ENCODE data around the gene DAAM1.
A peak's percentile ranks its signal among the peaks of the same experiment; 100 is the strongest.

DAAM1 gene

DNA sequence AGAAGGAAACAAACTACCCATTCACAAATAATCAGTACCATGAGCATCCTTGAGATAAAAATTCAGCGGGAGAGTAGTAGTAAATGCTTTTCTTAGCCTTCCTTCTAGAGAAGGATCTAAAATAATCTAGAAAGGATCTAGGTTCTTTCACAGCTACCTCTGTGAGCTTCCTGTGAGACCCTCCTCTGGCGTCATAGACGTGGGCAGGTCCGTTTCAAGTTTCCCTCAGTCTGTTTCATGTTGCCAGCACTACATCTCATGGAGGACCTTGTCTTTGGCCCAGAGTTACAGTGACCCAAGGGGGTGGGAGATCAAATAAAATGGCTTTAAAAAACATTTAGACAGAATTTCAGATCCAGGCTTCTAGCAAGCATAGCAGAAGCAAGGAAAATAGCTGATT, 13.6 kb downstream of the DAAM1 start:
- Histone ChIP-seq H3K79me2 (ENCODE audit: control insufficient read depth, insufficient read depth, low read length, unreplicated experiment) (peaks cover 25% of the 10 kb centered on the region), H3K27me3 (ENCODE audit: insufficient read depth, low read length) (no peaks in the 10 kb centered on the region), H3K36me3 (ENCODE audit: insufficient read depth, low read length) (no peaks in the 10 kb centered on the region), H3K4me3 (ENCODE audit: low read depth, low read length) (no peak overlapping the region), H2AFZ (ENCODE audit: low read length, unreplicated experiment) (no peak overlapping the region), H3K27ac (ENCODE audit: low read depth, low read length) (no peak overlapping the region), H3K4me1 (ENCODE audit: control insufficient read depth, insufficient read depth, low read length, unreplicated experiment) (peaks cover 5% of the 10 kb centered on the region)

DNA sequence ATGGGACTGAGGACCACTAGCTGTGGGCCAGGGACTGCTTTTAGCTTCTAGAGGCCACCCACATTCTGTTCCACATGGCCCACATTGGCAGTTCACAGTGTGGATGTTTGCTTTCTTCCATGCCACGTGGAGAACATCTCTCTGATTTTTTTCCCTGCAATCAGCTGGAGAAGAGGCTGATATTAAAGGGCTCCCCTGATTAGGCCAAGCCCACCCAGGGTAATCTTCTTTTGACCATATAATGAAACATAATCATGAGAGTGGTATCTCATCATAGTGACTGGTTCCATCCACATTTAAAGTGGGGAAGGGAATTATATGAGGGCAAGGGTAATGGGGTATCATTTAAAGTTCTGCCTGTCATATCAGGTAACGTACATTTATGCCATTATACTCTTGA, 15.8 kb downstream of the DAAM1 start:
- H3K4me3 ChIP-seq (ENCODE audit: low read depth, low read length) = no peak overlapping the region
- H3K27ac ChIP-seq (ENCODE audit: low read depth, low read length) = no peak overlapping the region
- no peaks in the 10 kb centered on the region for H3K36me3 ChIP-seq (ENCODE audit: insufficient read depth, low read length)
- H3K79me2 ChIP-seq (ENCODE audit: control insufficient read depth, insufficient read depth, low read length, unreplicated experiment) = peaks cover 23% of the 10 kb centered on the region
- no peaks in the 10 kb centered on the region for H3K27me3 ChIP-seq (ENCODE audit: insufficient read depth, low read length)
- H3K4me1 ChIP-seq (ENCODE audit: control insufficient read depth, insufficient read depth, low read length, unreplicated experiment) = peaks cover 14% of the 10 kb centered on the region
- H2AFZ ChIP-seq (ENCODE audit: low read length, unreplicated experiment) = no peak overlapping the region

DNA sequence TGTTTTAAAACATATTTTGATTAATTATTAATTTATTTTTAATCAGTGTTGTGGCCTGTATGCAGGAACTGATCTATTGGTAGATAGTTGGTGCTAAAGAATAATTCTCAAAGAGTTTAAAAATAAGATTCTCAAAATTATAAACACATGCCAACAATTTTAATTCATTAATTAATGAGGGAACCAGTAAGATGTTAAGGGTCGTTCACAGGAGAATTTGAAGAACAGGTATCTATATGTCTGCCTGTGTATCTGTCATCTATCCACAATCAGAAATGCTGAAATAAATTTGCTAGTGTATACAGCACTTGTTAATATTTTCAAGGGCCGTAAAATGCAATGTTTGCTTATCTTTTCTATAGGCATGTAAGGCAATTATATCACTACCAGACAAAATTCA, 18.4 kb downstream of the DAAM1 start:
- Histone ChIP-seq H2AFZ (ENCODE audit: low read length, unreplicated experiment) (no peak overlapping the region), H3K36me3 (ENCODE audit: insufficient read depth, low read length) (no peaks in the 10 kb centered on the region), H3K27me3 (ENCODE audit: insufficient read depth, low read length) (no peaks in the 10 kb centered on the region), H3K27ac (ENCODE audit: low read depth, low read length) (no peak overlapping the region), H3K79me2 (ENCODE audit: control insufficient read depth, insufficient read depth, low read length, unreplicated experiment) (peaks cover 21% of the 10 kb centered on the region), H3K4me3 (ENCODE audit: low read depth, low read length) (no peak overlapping the region), H3K4me1 (ENCODE audit: control insufficient read depth, insufficient read depth, low read length, unreplicated experiment) (peaks cover 16% of the 10 kb centered on the region)

DNA sequence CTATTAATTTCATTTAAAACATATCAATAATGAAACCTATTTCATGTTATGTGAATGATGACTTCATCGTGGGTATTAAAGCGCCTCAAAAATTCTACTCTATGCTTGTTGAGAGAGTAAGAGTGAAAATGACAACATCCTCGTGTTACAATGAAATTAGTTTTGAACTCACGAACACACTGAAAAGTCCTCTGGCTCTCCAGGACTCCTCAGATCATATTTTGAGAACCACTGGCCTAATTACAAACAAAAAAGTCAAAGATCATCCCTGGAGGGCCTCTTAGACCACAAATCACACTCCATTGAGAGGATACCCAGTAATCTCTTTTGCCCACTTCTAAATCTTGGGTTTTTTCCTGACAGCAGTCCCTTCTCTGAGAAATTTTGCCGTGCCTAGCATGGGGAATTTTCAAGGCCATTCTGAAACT, 19.1 kb downstream of the DAAM1 start:
- H3K27ac ChIP-seq (ENCODE audit: low read depth, low read length) = 0 out of 2 replicates have a peak overlapping the region, but pooled peaks have one; percentile 18
- peaks cover 21% of the 10 kb centered on the region for H3K79me2 ChIP-seq (ENCODE audit: control insufficient read depth, insufficient read depth, low read length, unreplicated experiment)

DNA sequence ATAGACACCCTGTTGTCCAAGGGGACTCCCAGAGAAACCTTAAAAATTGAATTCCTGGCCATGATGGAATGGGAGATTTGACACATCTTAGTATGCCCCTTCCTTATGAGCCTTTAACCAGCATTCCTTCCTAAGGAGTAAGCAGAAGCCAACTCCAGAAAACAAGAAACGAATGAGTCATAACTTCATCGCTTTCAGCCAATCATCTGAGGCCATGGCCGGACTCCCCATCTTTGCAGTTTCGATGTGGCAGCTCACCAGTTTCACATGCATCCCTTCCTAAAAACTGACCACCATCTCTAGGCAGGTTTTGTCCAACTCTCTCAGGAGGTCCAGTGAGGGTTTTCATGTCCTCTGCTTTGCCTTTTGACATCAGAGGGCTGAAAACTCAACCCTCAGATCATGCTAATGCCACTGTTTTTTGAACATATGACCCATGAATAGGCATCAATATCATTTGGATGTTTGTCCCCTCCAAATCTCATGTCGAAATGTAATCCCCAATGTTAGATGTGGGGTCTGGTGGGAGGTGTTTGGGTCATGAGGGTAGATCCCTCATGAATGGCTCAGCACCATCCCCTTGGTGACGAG, 19.9 kb downstream of the DAAM1 start:
- peaks cover 16% of the 10 kb centered on the region for H3K4me1 ChIP-seq (ENCODE audit: control insufficient read depth, insufficient read depth, low read length, unreplicated experiment)
- peak overlapping the region; percentile 43 for H2AFZ ChIP-seq (ENCODE audit: low read length, unreplicated experiment)
- no peak overlapping the region for H3K27ac ChIP-seq (ENCODE audit: low read depth, low read length)
- H3K79me2 ChIP-seq (ENCODE audit: control insufficient read depth, insufficient read depth, low read length, unreplicated experiment) = peaks cover 26% of the 10 kb centered on the region
- no peaks in the 10 kb centered on the region for H3K36me3 ChIP-seq (ENCODE audit: insufficient read depth, low read length)
- H3K4me3 ChIP-seq (ENCODE audit: low read depth, low read length) = no peak overlapping the region
- H3K27me3 ChIP-seq (ENCODE audit: insufficient read depth, low read length) = no peaks in the 10 kb centered on the region

More for the DNA sequence above, 19.1 kb downstream of the DAAM1 start:
- Histone ChIP-seq H3K4me3 (ENCODE audit: low read depth, low read length) (no peak overlapping the region), H3K4me1 (ENCODE audit: control insufficient read depth, insufficient read depth, low read length, unreplicated experiment) (peaks cover 16% of the 10 kb centered on the region), H2AFZ (ENCODE audit: low read length, unreplicated experiment) (no peak overlapping the region), H3K27me3 (ENCODE audit: insufficient read depth, low read length) (no peaks in the 10 kb centered on the region), H3K36me3 (ENCODE audit: insufficient read depth, low read length) (no peaks in the 10 kb centered on the region)

DNA sequence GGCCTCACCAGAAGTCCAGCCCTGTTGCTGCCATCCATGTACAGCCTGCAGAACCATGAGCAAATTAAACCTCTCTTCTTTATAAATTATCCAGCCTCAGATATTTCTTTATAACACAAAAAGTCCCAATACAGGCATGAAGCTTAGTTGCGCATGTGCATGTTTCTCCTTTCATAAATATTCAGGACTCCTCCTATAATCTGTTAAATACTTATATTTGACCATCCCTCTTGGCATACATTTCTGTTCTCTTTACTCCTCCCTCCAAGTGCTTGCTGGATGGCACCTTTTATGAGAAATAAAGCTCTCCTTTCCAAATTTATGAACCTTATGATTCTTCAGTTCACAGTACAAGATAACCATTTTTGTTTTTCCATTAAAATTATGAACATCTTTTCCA, 20.5 kb downstream of the DAAM1 start:
- H3K27me3 ChIP-seq (ENCODE audit: insufficient read depth, low read length) = no peaks in the 10 kb centered on the region
- H3K4me3 ChIP-seq (ENCODE audit: low read depth, low read length) = no peak overlapping the region
- peaks cover 32% of the 10 kb centered on the region for H3K79me2 ChIP-seq (ENCODE audit: control insufficient read depth, insufficient read depth, low read length, unreplicated experiment)
- peaks cover 22% of the 10 kb centered on the region for H3K4me1 ChIP-seq (ENCODE audit: control insufficient read depth, insufficient read depth, low read length, unreplicated experiment)
- no peaks in the 10 kb centered on the region for H3K36me3 ChIP-seq (ENCODE audit: insufficient read depth, low read length)
- H3K27ac ChIP-seq (ENCODE audit: low read depth, low read length) = no peak overlapping the region
- no peak overlapping the region for H2AFZ ChIP-seq (ENCODE audit: low read length, unreplicated experiment)

DNA sequence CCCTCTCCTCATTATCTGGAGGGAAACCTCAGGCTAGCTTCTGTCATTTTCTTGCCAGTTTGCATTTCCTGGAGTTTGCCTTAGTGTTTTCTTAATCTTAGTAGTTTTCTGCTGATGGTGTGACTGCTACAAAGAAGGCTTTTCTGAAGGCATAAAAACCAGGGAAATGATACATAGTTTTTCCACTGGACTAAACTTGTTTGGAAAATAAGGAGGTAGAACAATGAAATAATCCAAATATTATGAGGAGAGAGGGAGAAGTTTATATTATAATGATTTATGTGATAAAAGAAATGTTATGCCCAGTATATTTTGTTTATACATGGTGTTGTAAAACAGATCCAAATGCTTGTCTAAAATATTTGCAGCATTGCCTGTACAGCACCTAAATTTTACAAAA, 22.2 kb downstream of the DAAM1 start:
- H2AFZ ChIP-seq (ENCODE audit: low read length, unreplicated experiment) = no peak overlapping the region
- no peak overlapping the region for H3K4me3 ChIP-seq (ENCODE audit: low read depth, low read length)
- peaks cover 31% of the 10 kb centered on the region for H3K79me2 ChIP-seq (ENCODE audit: control insufficient read depth, insufficient read depth, low read length, unreplicated experiment)
- peaks cover 22% of the 10 kb centered on the region for H3K4me1 ChIP-seq (ENCODE audit: control insufficient read depth, insufficient read depth, low read length, unreplicated experiment)
- no peaks in the 10 kb centered on the region for H3K27me3 ChIP-seq (ENCODE audit: insufficient read depth, low read length)
- H3K36me3 ChIP-seq (ENCODE audit: insufficient read depth, low read length) = no peaks in the 10 kb centered on the region
- H3K27ac ChIP-seq (ENCODE audit: low read depth, low read length) = no peak overlapping the region

DNA sequence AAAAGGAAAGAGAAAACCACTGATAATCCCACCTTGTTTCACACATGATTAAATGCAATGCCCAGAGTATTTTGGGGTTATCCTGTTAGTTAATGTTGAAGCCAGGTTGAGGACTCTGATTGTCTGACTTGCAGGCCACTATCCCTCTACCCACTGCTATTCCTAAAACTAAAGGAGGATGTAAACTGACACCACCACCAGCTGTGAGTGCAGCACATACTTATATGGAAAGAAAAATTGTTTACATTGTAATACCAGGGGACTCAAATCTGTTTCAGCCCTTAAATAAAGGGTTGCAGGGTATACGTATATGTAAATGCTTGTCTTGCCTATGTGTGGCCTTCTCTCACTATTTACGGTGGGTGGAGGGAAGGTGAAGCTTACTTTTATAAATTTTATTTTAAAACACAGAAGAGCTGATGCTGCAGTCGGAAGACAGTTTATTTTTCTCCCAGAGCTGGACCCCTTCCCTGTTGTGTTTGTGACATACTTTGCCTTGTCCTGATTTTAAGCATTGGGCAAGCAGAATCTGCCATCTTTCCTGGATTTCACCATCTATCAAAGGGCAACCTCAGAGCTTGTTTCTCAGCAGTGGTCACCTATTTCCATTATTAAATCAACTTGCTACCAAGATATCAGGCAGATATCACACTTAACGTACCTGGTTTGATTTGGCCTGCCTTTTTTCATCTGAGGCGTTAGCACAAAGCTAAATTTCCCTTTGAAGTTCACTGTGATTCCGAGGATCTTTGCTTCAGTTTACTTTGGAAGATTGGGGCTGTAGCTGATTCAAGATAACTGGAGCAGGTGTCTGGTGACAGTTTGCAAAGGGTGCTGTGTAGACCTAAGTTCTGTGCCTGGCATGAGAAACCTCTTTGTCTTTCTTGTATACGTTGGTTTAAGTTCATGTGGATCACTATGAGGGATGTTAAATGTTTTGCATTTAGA, 25.2 kb downstream of the DAAM1 start:
- peaks cover 20% of the 10 kb centered on the region for H3K4me1 ChIP-seq (ENCODE audit: control insufficient read depth, insufficient read depth, low read length, unreplicated experiment)
- no peaks in the 10 kb centered on the region for H3K27me3 ChIP-seq (ENCODE audit: insufficient read depth, low read length)
- H3K4me3 ChIP-seq (ENCODE audit: low read depth, low read length) = no peak overlapping the region
- H2AFZ ChIP-seq (ENCODE audit: low read length, unreplicated experiment) = no peak overlapping the region
- H3K79me2 ChIP-seq (ENCODE audit: control insufficient read depth, insufficient read depth, low read length, unreplicated experiment) = peaks cover 35% of the 10 kb centered on the region
- no peaks in the 10 kb centered on the region for H3K36me3 ChIP-seq (ENCODE audit: insufficient read depth, low read length)
- H3K27ac ChIP-seq (ENCODE audit: low read depth, low read length) = no peak overlapping the region

DNA sequence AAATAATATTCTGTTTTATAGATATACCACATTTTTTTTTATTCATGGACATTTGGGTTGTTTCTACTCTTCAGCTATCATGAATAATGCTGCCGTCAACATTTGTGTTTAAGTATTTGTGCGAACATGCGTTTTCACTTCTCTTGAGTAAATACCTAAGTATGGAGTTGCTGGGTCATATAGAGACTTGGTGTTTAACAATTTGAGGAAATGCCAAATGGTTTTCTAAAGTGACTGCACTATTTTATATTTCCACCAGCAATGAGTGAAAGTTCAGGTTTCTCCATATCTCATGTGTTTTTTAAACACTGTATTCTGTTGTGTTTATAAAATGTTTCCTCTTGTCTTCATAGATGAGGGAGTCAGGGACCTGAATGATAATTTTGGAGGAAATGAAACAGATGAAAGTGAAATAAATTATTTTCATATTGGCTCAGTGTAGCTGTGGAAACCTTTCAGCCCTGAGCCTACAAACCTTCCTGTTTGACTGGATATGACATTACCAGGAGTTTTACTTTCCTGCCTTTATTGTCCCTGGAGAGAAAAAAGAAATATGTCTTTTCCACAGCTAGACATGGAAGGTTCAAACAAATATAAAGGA, 26.3 kb downstream of the DAAM1 start:
- Histone ChIP-seq H3K36me3 (ENCODE audit: insufficient read depth, low read length) (no peaks in the 10 kb centered on the region), H3K4me3 (ENCODE audit: low read depth, low read length) (no peak overlapping the region), H2AFZ (ENCODE audit: low read length, unreplicated experiment) (no peak overlapping the region), H3K27ac (ENCODE audit: low read depth, low read length) (no peak overlapping the region), H3K79me2 (ENCODE audit: control insufficient read depth, insufficient read depth, low read length, unreplicated experiment) (peaks cover 42% of the 10 kb centered on the region), H3K4me1 (ENCODE audit: control insufficient read depth, insufficient read depth, low read length, unreplicated experiment) (peaks cover 20% of the 10 kb centered on the region), H3K27me3 (ENCODE audit: insufficient read depth, low read length) (no peaks in the 10 kb centered on the region)

DNA sequence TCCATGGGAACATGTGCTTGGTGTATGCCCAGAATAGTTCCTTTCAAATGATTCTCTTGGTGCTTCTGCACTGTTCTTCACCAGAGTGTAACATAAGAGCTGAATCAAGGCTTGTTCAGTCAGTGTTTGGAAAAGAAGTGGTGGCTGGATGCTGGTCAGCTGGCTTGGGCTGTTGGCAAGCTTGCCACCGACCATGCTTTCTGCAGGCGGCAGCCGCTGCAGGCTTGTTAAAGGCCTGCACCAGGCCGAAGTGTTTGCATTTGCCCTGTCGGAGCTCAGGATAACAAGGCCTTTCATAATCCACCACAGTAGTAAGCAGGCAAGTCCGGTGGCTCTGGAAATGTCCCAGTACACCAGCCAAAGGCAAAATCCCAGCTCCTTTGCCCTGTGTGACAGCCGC, 26.9 kb downstream of the DAAM1 start:
- Histone ChIP-seq H3K36me3 (ENCODE audit: insufficient read depth, low read length) (no peaks in the 10 kb centered on the region), H3K4me1 (ENCODE audit: control insufficient read depth, insufficient read depth, low read length, unreplicated experiment) (peaks cover 20% of the 10 kb centered on the region), H3K27me3 (ENCODE audit: insufficient read depth, low read length) (no peaks in the 10 kb centered on the region), H3K27ac (ENCODE audit: low read depth, low read length) (no peak overlapping the region), H3K4me3 (ENCODE audit: low read depth, low read length) (no peak overlapping the region), H3K79me2 (ENCODE audit: control insufficient read depth, insufficient read depth, low read length, unreplicated experiment) (peaks cover 42% of the 10 kb centered on the region), H2AFZ (ENCODE audit: low read length, unreplicated experiment) (no peak overlapping the region)
